A549 (cell line): ENCODE measurements around the gene FGF8. TPM values are rescaled to one million over a fixed set of nuclear protein-coding genes. Genes with fewer than 3 reads are reported as not detected.

Experiments used
- ATAC-seq, 2 experiments: fragments of 200-7000 bp in 1 of 2; fragments of >200 bp in 1 of 2; cut with Nextera tagmentation in 1 of 2; cut with Tn5 transposase in 1 of 2; 3 replicates each; pipeline versions ENCODE4 v1.8.0 to v1.9.1; 2018 to 2020; ENCODE audit warnings: mild to moderate bottlenecking in 1 of 2, moderate library complexity in 1 of 2
- CTCF ChIA-PET: fragments of 300-600 bp; sonication (Branson Sonifier 250); formaldehyde crosslinking; extraction: SDS; loops from one replicate; lab custom pipeline; 2021; ENCODE audit warnings: antibody characterized with exemption, inconsistent platforms; lab: Yijun Ruan, JAX
- POLR2A ChIA-PET: fragments of 350-600 bp; formaldehyde crosslinking; extraction: SDS; loops from one replicate; lab custom pipeline; 2021; ENCODE audit warnings: antibody characterized with exemption, inconsistent platforms; lab: Yijun Ruan, JAX
- DNase-seq, 2 experiments: peaks; one replicate each; pipeline versions ENCODE4 v3.0.0 to v3.0.0-alpha.2; 2011 to 2016; ENCODE audit warnings: low read depth in 1 of 2, low spot score in 1 of 2
- FAIRE-seq: peaks from 2 replicates; lab custom pipeline; 2011; peaks lifted over from hg19 to GRCh38; lab: Jason Lieb, UNC
- H3K27ac ChIP-seq, 2 experiments: fragments of >200 bp; sonication (Bioruptor Twin); formaldehyde crosslinking; 3 replicates each; pipeline ENCODE4 v1.5.1; 2016 to 2017
- H3K4me1 ChIP-seq: fragments of >200 bp; sonication (Bioruptor Twin); formaldehyde crosslinking; 3 replicates; pipeline ENCODE4 v1.6.1; 2016
- H3K4me2 ChIP-seq: fragments of >200 bp; sonication (Bioruptor Twin); formaldehyde crosslinking; 3 replicates; pipeline ENCODE4 v1.6.1; 2016
- H3K4me3 ChIP-seq: fragments of >200 bp; sonication (Bioruptor Twin); formaldehyde crosslinking; 3 replicates; pipeline ENCODE4 v1.5.1; 2016
- H3K9me3 ChIP-seq: fragments of >200 bp; sonication (Bioruptor Twin); formaldehyde crosslinking; 3 replicates; pipeline ENCODE4 v1.6.1; 2016
- BCL3 ChIP-seq: fragments of >200 bp; sonication (Bioruptor Twin); formaldehyde crosslinking; IDR thresholded peaks from 3 replicates; pipeline ENCODE4 v1.6.1; 2016
- CBX8 ChIP-seq: fragments of 200-600 bp; sonication (generic); IDR thresholded peaks from 2 replicates; pipeline ENCODE4 v1.6.1; 2016
- CHD2 ChIP-seq: fragments of 150-350 bp; IDR thresholded peaks from 2 replicates; pipeline ENCODE4 v1.6.1; 2014; ENCODE audit warnings: low read length; ENCODE audit not compliant: partially characterized antibody
- CHD4 ChIP-seq: fragments of 200-600 bp; sonication (generic); IDR thresholded peaks from 2 replicates; pipeline ENCODE4 v1.6.1; 2016; ENCODE audit warnings: antibody characterized with exemption, mild to moderate bottlenecking, borderline replicate concordance
- E2F6 ChIP-seq: IDR thresholded peaks from 2 replicates; pipeline ENCODE4 v1.6.1; 2012; ENCODE audit warnings: low read depth, borderline replicate concordance
- FOSB ChIP-seq: fragments of 250-450 bp; sonication (Bioruptor Pico); IDR thresholded peaks from 2 replicates; pipeline ENCODE4 v1.5.0; 2020; ENCODE audit warnings: mild to moderate bottlenecking, moderate library complexity
- FOXS1 ChIP-seq: fragments of 250-450 bp; sonication (Bioruptor Pico); IDR thresholded peaks from 2 replicates; pipeline ENCODE4 v1.5.0; 2020; ENCODE audit warnings: mild to moderate bottlenecking, moderate library complexity
- GATA3 ChIP-seq: IDR thresholded peaks from 2 replicates; pipeline ENCODE4 v1.6.1; 2012; ENCODE audit warnings: borderline replicate concordance
- HDAC2 ChIP-seq: fragments of 200-600 bp; sonication (generic); IDR thresholded peaks from 2 replicates; pipeline ENCODE4 v1.6.1; 2016
- HEYL ChIP-seq: fragments of 250-450 bp; sonication (Bioruptor Pico); IDR thresholded peaks from 2 replicates; pipeline ENCODE4 v1.8.0; 2021; ENCODE audit warnings: mild to moderate bottlenecking, moderate library complexity
- HMGXB4 ChIP-seq: fragments of 250-450 bp; sonication (Bioruptor Pico); IDR thresholded peaks from 2 replicates; pipeline ENCODE4 v1.5.0; 2021; ENCODE audit warnings: mild to moderate bottlenecking, moderate library complexity, borderline replicate concordance
- HOXB5 ChIP-seq: fragments of 250-450 bp; sonication (Bioruptor Pico); IDR thresholded peaks from 2 replicates; pipeline ENCODE4 v1.5.0; 2020; ENCODE audit warnings: mild to moderate bottlenecking, moderate library complexity
- JUN ChIP-seq, 2 experiments: fragments of >200 bp; sonication (Bioruptor Twin); formaldehyde crosslinking; IDR thresholded peaks; 2 replicates in 1 of 2; 3 replicates in 1 of 2; pipeline ENCODE4 v1.6.1; 2016 to 2017
- JUNB ChIP-seq: fragments of >200 bp; sonication (Bioruptor Twin); formaldehyde crosslinking; IDR thresholded peaks from 2 replicates; pipeline ENCODE4 v1.6.1; 2016
- KDM5A ChIP-seq: fragments of 200-600 bp; sonication (generic); IDR thresholded peaks from 2 replicates; pipeline ENCODE4 v1.6.1; 2016; ENCODE audit warnings: antibody characterized with exemption, mild to moderate bottlenecking
- MAZ ChIP-seq: fragments of 150-350 bp; IDR thresholded peaks from 2 replicates; pipeline ENCODE4 v1.6.1; 2014; ENCODE audit warnings: antibody characterized with exemption, low read depth, low read length, borderline replicate concordance
- NFE2L2 ChIP-seq: fragments of 150-350 bp; conservative IDR thresholded peaks from 2 replicates; pipeline ENCODE4 v1.6.1; 2014; ENCODE audit warnings: low read length
- NPAS2 ChIP-seq: fragments of 250-450 bp; sonication (Bioruptor Pico); IDR thresholded peaks from 2 replicates; pipeline ENCODE4 v1.8.0; 2022; ENCODE audit warnings: mild to moderate bottlenecking, moderate library complexity, borderline replicate concordance
- NR3C1 ChIP-seq: fragments of >200 bp; sonication (Bioruptor Twin); formaldehyde crosslinking; IDR thresholded peaks from 3 replicates; pipeline ENCODE4 v1.6.1; 2017
- PHF8 ChIP-seq: fragments of 200-600 bp; sonication (generic); IDR thresholded peaks from 2 replicates; pipeline ENCODE4 v1.6.1; 2016; ENCODE audit warnings: low read depth, mild to moderate bottlenecking, antibody characterized with exemption, moderate library complexity, borderline replicate concordance
- POLR2AphosphoS2 ChIP-seq: conservative IDR thresholded peaks from 2 replicates; pipeline ENCODE4 v1.6.1; 2012; ENCODE audit warnings: low read length, improper control_type of control experiment, inconsistent platforms
- RAD21 ChIP-seq, 2 experiments: fragments of >200 bp in 1 of 2; sonication (Bioruptor Twin) in 1 of 2; formaldehyde crosslinking in 1 of 2; IDR thresholded peaks in 1 of 2; conservative IDR thresholded peaks in 1 of 2; 2 replicates in 1 of 2; 3 replicates in 1 of 2; pipeline ENCODE4 v1.6.1; 2012 to 2018; ENCODE audit warnings: inconsistent platforms in 1 of 2
- RARB ChIP-seq: fragments of 250-450 bp; sonication (Bioruptor Pico); IDR thresholded peaks from 2 replicates; pipeline ENCODE4 v1.8.0; 2021; ENCODE audit warnings: mild to moderate bottlenecking, moderate library complexity
- RFX5 ChIP-seq: fragments of 450-650 bp; IDR thresholded peaks from 2 replicates; pipeline ENCODE4 v1.7.1; 2014; ENCODE audit warnings: antibody characterized with exemption, mild to moderate bottlenecking, moderate library complexity
- RNF2 ChIP-seq: fragments of 200-600 bp; sonication (generic); IDR thresholded peaks from 2 replicates; pipeline ENCODE4 v1.6.1; 2016; ENCODE audit warnings: low read depth, mild to moderate bottlenecking, antibody characterized with exemption, moderate library complexity, borderline replicate concordance
- SMC3 ChIP-seq: fragments of >200 bp; sonication (Bioruptor Twin); formaldehyde crosslinking; IDR thresholded peaks from 3 replicates; pipeline ENCODE4 v1.6.1; 2018; ENCODE audit warnings: inconsistent platforms
- TP53 ChIP-seq: fragments of 250-450 bp; sonication (Bioruptor Pico); IDR thresholded peaks from 2 replicates; pipeline ENCODE4 v1.5.0; 2021; ENCODE audit warnings: mild to moderate bottlenecking, moderate library complexity
- ZC3H11A ChIP-seq: fragments of 450-650 bp; IDR thresholded peaks from 2 replicates; pipeline ENCODE4 v1.6.1; 2014; ENCODE audit warnings: antibody characterized with exemption, mild to moderate bottlenecking
- ZNF302 ChIP-seq: fragments of 250-450 bp; sonication (Bioruptor Pico); IDR thresholded peaks from 2 replicates; pipeline ENCODE4 v1.9.0; 2021; ENCODE audit warnings: inconsistent platforms, mild to moderate bottlenecking, moderate library complexity
- WGBS: methylation state at CpG from one replicate; pipeline ENCODE4 v1.1.6; 2017; ENCODE audit errors: missing lambda C conversion rate; 5-methylcytosine and 5-hydroxymethylcytosine counted together
- polyA plus RNA-seq, 4 experiments: library from polyadenylated mRNA; depleted of rRNA in 3 of 4; stranded (reverse); fragments of >200 nt; fragmentation: RNase III in 1 of 4; extraction: RNeasy Plus Mini Kit Qiagen cat#74134 plus additional on column Dnase treatment in 1 of 4; gene quantifications; 2 replicates in 3 of 4; 3 replicates in 1 of 4; pipeline ENCODE4 v1.2.3, GENCODE V29; 2011 to 2017
- TF ChIP-seq, protein P1 (sequence below): IDR thresholded peaks from 2 replicates; pipeline ENCODE4 v1.6.1; 2012
- TF ChIP-seq, protein P2 (sequence below): fragments of >200 bp; sonication (Bioruptor Twin); formaldehyde crosslinking; IDR thresholded peaks from 2 replicates; pipeline ENCODE4 v1.6.1; 2016

FGF8 gene
- polyA plus RNA-seq, 2 of the 4 experiments (the other 2 are of a cell fraction) = 0.12 TPM; not detected in 1

DNA sequence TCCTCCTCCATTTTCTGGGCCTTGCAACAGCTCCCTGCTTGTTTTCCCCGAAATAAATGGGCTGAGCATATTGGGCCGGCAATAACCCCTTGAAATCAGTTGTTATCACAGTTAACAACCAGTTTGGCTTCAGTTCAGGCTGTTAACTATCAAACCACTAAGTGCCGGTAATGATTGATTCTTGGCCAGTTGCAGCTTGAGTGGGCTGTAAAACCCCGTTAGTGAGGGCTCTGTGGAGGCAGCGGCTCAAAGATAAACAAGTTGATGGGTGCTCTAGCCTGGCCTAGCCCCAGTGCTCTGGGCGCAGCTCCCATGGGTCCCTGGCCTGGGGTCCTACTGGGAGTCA is 8.3 kb downstream of the FGF8 start (continued):
- TF ChIP-seq, protein P1, sequence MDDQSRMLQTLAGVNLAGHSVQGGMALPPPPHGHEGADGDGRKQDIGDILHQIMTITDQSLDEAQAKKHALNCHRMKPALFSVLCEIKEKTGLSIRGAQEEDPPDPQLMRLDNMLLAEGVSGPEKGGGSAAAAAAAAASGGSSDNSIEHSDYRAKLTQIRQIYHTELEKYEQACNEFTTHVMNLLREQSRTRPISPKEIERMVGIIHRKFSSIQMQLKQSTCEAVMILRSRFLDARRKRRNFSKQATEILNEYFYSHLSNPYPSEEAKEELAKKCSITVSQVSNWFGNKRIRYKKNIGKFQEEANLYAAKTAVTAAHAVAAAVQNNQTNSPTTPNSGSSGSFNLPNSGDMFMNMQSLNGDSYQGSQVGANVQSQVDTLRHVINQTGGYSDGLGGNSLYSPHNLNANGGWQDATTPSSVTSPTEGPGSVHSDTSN = no peak
- TF ChIP-seq RAD21 (conservative IDR thresholded peaks at IDR 0.05 in 1 of 2, IDR thresholded peaks at IDR 0.05 in 1 of 2) (no peak), CBX8 (no peak), HEYL (CRISPR knock-in tag) (no peak), NFE2L2 (no peak), NPAS2 (CRISPR knock-in tag) (no peak)

- ATAC-seq = no peak
- POLR2A ChIA-PET = interaction anchor here (0.7 kb wide), 1 partner anchor 299 kb away, joined by 4 read pairs; no protein-coding TSS in a partner anchor
- H3K9me3 ChIP-seq = no peaks in the 10 kb centered on the region
- WGBS = 64% methylated on average over 9 of the region's 12 CpGs
- TF ChIP-seq FOXS1 (no peak), KDM5A (no peak), CHD4 (no peak), HEYL (CRISPR knock-in tag) (no peak), ZC3H11A (no peak), FOSB (CRISPR knock-in tag) (no peak), JUNB (no peak), POLR2AphosphoS2 (no peak), NFE2L2 (no peak), PHF8 (no peak), HDAC2 (no peak), RFX5 (no peak)
- TF ChIP-seq, all 56 proteins: peak for 0
- CTCF ChIA-PET = interaction anchor here (0.7 to 9.1 kb wide), 4 partner anchors 13 to 605 kb away, joined by 3 to 102 read pairs (median 4); no protein-coding TSS in a partner anchor
- no peak for FAIRE-seq
- Histone ChIP-seq H3K4me1 (no peaks in the 10 kb centered on the region), H3K4me3 (no peak overlapping the region), H3K4me2 (no peak overlapping the region), H3K27ac (no peak overlapping the region)
- no peak for DNase-seq
Observed at GRCh38 chr10:101766753-101767599, 8.9 kb downstream of the FGF8 start.

- Histone ChIP-seq H3K4me1 (no peaks in the 10 kb centered on the region), H3K4me3 (no peak overlapping the region), H3K9me3 (no peaks in the 10 kb centered on the region), H3K4me2 (no peak overlapping the region), H3K27ac (no peak overlapping the region)
- ATAC-seq (no peak), FAIRE-seq (no peak), DNase-seq (no peak)
- WGBS = 51% methylated on average over 6 of the region's 6 CpGs
- CTCF ChIA-PET = interaction anchor here (9.1 kb wide), 1 partner anchor 14 kb away, joined by 102 read pairs; no protein-coding TSS in a partner anchor
- POLR2A ChIA-PET = interaction anchor here (0.7 kb wide), 1 partner anchor 300 kb away, joined by 4 read pairs; no protein-coding TSS in a partner anchor
- no peak for TF ChIP-seq BCL3
- TF ChIP-seq RNF2 = no peak
- TF ChIP-seq, protein P2, sequence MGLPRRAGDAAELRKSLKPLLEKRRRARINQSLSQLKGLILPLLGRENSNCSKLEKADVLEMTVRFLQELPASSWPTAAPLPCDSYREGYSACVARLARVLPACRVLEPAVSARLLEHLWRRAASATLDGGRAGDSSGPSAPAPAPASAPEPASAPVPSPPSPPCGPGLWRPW = no peak
- TF ChIP-seq MAZ = no peak
- no peak for TF ChIP-seq JUN (IDR thresholded peaks at IDR 0.05)
- no peak for TF ChIP-seq RARB (CRISPR knock-in tag)
- TF ChIP-seq HMGXB4 (CRISPR knock-in tag) = no peak
- no peak for TF ChIP-seq GATA3
- TF ChIP-seq E2F6 = no peak
- TF ChIP-seq, protein P1 = no peak
- no peak for TF ChIP-seq HOXB5 (CRISPR knock-in tag)
- TF ChIP-seq ZC3H11A = no peak
- no peak for TF ChIP-seq CHD2
- no peak for TF ChIP-seq SMC3
- no peak for TF ChIP-seq TP53 (CRISPR knock-in tag)
- TF ChIP-seq ZNF302 (CRISPR knock-in tag) = no peak
- no peak for TF ChIP-seq NR3C1
Observed at GRCh38 chr10:101766306-101766705, 9.6 kb downstream of the FGF8 start.
